K562 (cell line): Measurements from ENCODE around the gene RNF26. TPM values are rescaled to one million over a fixed set of nuclear protein-coding genes. Genes with fewer than 3 reads are reported as not detected.

Source experiments
- ATAC-seq: fragments of 200-7000 bp; cut with Tn5 transposase; 3 replicates; pipeline ENCODE4 v1.9.1; 2020; ENCODE audit warnings: moderate library complexity
- BruUV-seq: library from RNA; stranded (reverse); fragments of 400-500 nt; replicated peaks from 2 replicates; lab custom pipeline; 2021; lab: Mats Ljungman, UMichigan
- CTCF ChIA-PET: fragments of 300-600 bp; formaldehyde crosslinking; extraction: SDS; loops from one replicate; lab custom pipeline; 2021; ENCODE audit warnings: low intra/inter-chr PET ratio; lab: Yijun Ruan, JAX
- POLR2A ChIA-PET: fragments of 300-600, 350-650 bp; sonication (Branson Sonifier 250); formaldehyde crosslinking; extraction: SDS; loops from one replicate; lab custom pipeline; 2021; ENCODE audit warnings: antibody characterized with exemption, inconsistent platforms; lab: Yijun Ruan, JAX
- DNase-seq, 4 experiments: peaks; one replicate each; pipeline versions ENCODE4 v3.0.0 to v3.0.0-alpha.2; 2011 to 2018; ENCODE audit warnings: low spot score in 3 of 4, mixed read lengths in 3 of 4; ENCODE audit errors: extremely low read depth in 1 of 4
- FAIRE-seq: peaks from 2 replicates; lab custom pipeline; 2011; peaks lifted over from hg19 to GRCh38; lab: Jason Lieb, UNC
- H2AFZ ChIP-seq: 2 replicates; pipeline ENCODE4 v1.6.0; 2011; ENCODE audit warnings: low read depth, low read length, control low read depth, inconsistent platforms
- H3K27ac ChIP-seq: fragments of 200-600 bp; 3 replicates; pipeline ENCODE4 v1.8.0; 2011; ENCODE audit warnings: low read depth, mild to moderate bottlenecking, control low read depth, inconsistent platforms, low read length, moderate library complexity, mixed read lengths; ENCODE audit errors: extremely low read depth
- H3K27me3 ChIP-seq, 2 experiments: fragments of 300-600 bp in 1 of 2; 2 replicates in 1 of 2; 3 replicates in 1 of 2; pipeline versions ENCODE4 v1.6.0 to v1.8.0; 2011; ENCODE audit warnings: inconsistent platforms in 2 of 2, low read length in 2 of 2, mild to moderate bottlenecking in 1 of 2, mixed read lengths in 1 of 2, moderate library complexity in 1 of 2; ENCODE audit not compliant: control insufficient read depth in 2 of 2, insufficient read depth in 2 of 2
- H3K36me3 ChIP-seq: fragments of 300-600 bp; 3 replicates; pipeline ENCODE4 v1.8.0; 2011; ENCODE audit warnings: mild to moderate bottlenecking, low read length, inconsistent platforms; ENCODE audit not compliant: control insufficient read depth, insufficient read depth
- H3K4me1 ChIP-seq, 2 experiments: fragments of 200-600 bp in 1 of 2; replicated peaks in 1 of 2; 2 replicates in 1 of 2; 3 replicates in 1 of 2; pipeline versions ENCODE4 v1.5.1 to v1.8.0; 2011; ENCODE audit warnings: inconsistent platforms in 2 of 2, low read length in 2 of 2, mild to moderate bottlenecking in 1 of 2, mixed read lengths in 1 of 2, moderate library complexity in 1 of 2; ENCODE audit not compliant: control insufficient read depth in 2 of 2, insufficient read depth in 2 of 2
- H3K4me2 ChIP-seq: 2 replicates; pipeline ENCODE4 v1.6.1; 2011; ENCODE audit warnings: low read length, control low read depth, inconsistent platforms, mixed read lengths; ENCODE audit not compliant: insufficient read depth
- H3K4me3 ChIP-seq: fragments of 200-600 bp; sonication (generic), shearing (Covaris generic); 2 replicates; pipeline ENCODE4 v1.5.1; 2016; ENCODE audit warnings: control low read depth, inconsistent platforms
- H3K79me2 ChIP-seq: fragments of 200-600 bp; 3 replicates; pipeline ENCODE4 v1.8.0; 2011; ENCODE audit warnings: low read length, inconsistent platforms; ENCODE audit not compliant: control insufficient read depth, insufficient read depth
- H3K9ac ChIP-seq, 2 experiments: 2 replicates each; pipeline versions ENCODE4 v1.6.0 to v1.6.1; 2011; ENCODE audit warnings: low read depth in 2 of 2, low read length in 2 of 2, control low read depth in 1 of 2, inconsistent platforms in 1 of 2, mild to moderate bottlenecking in 1 of 2, mixed read lengths in 1 of 2; ENCODE audit not compliant: insufficient read depth in 1 of 2
- H3K9me1 ChIP-seq: one replicate; pipeline ENCODE4 v1.6.0; 2011; ENCODE audit warnings: inconsistent platforms, mild to moderate bottlenecking, low read length, moderate library complexity; ENCODE audit not compliant: control insufficient read depth, insufficient read depth
- H3K9me3 ChIP-seq: replicated peaks from 2 replicates; pipeline ENCODE4 v1.5.1; 2011; ENCODE audit warnings: low read depth, low read length, inconsistent platforms; ENCODE audit not compliant: control insufficient read depth, insufficient read depth
- H4K20me1 ChIP-seq: replicated peaks from 2 replicates; pipeline ENCODE4 v1.6.1; 2011; ENCODE audit warnings: low read length, inconsistent platforms, mixed read lengths; ENCODE audit not compliant: control insufficient read depth, insufficient read depth
- ARID1B ChIP-seq: fragments of 450-650 bp; IDR thresholded peaks from 2 replicates; pipeline ENCODE4 v1.6.1; 2016; ENCODE audit warnings: antibody characterized with exemption, mild to moderate bottlenecking, inconsistent platforms
- HEY1 ChIP-seq: fragments of 250-450 bp; sonication (Bioruptor Pico); IDR thresholded peaks from 2 replicates; pipeline ENCODE4 v1.5.0; 2020; ENCODE audit warnings: mild to moderate bottlenecking, moderate library complexity, borderline replicate concordance
- MCM5 ChIP-seq: fragments of 450-650 bp; IDR thresholded peaks from 2 replicates; pipeline ENCODE4 v1.6.1; 2016; ENCODE audit warnings: low read depth
- PRMT5 ChIP-seq: sonication (generic); formaldehyde crosslinking; IDR thresholded peaks from 2 replicates; pipeline ENCODE4 v1.5.0; 2020; ENCODE audit warnings: missing genetic modification reagents
- STAT5B ChIP-seq: fragments of 250-450 bp; sonication (Bioruptor Pico); IDR thresholded peaks from 2 replicates; pipeline ENCODE4 v1.8.0; 2021; ENCODE audit warnings: mild to moderate bottlenecking, inconsistent platforms
- TBP ChIP-seq: optimal IDR thresholded peaks from 2 replicates; pipeline ENCODE3; 2011; ENCODE audit warnings: low read depth, low read length, improper control_type of control experiment
- ZKSCAN3 ChIP-seq: fragments of 250-450 bp; sonication (Bioruptor Pico); IDR thresholded peaks from 2 replicates; pipeline ENCODE4 v1.4.0; 2020
- WGBS: fragments of 100-300 bp; shearing (Covaris generic); methylation state at CpG from one replicate; pipeline ENCODE4 v1.1.6; 2016; ENCODE audit warnings: low coverage, mixed read lengths; ENCODE audit not compliant: insufficient coverage; ENCODE audit errors: missing lambda C conversion rate; 5-methylcytosine and 5-hydroxymethylcytosine counted together
- in situ Hi-C: fragments of 300-500 bp; cut with MboI; formaldehyde crosslinking; loops from 4 replicates; pipeline ENCODE4 v1.15.0; 2018; ENCODE audit warnings: inconsistent platforms, mixed read lengths
- intact Hi-C: fragments of 100-400 bp; cut with micrococcal nuclease; formaldehyde crosslinking; loops from 2 replicates; pipeline ENCODE4 v1.14.2; 2022
- polyA plus RNA-seq, 8 experiments: library from polyadenylated mRNA; depleted of rRNA in 4 of 8; stranded (reverse) in 5 of 8; unstranded in 3 of 8; fragments of >200 nt; fragmentation: Nextera tagmentation in 2 of 8; fragmentation: Illumina TruSeq in 1 of 8; extraction: Ambion mirVana in 2 of 8; extraction: Trizol in 1 of 8; gene quantifications; 2 replicates each; pipeline versions ENCODE4 v1.2.1 to v1.2.3, GENCODE V29; 2011 to 2014; ENCODE audit warnings: inconsistent platforms in 1 of 8, missing spikeins in 1 of 8
- total RNA-seq, 7 experiments: library from RNA; depleted of rRNA in 6 of 7; stranded (reverse); fragments of >200 nt in 6 of 7; fragmentation: Illumina TruSeq in 2 of 7; extraction: Trizol in 2 of 7; gene quantifications; 2 replicates each; pipeline versions ENCODE4 v1.2.1 to v1.2.3, GENCODE V29; 2011 to 2021; ENCODE audit warnings: low replicate concordance in 1 of 7

Gene RNF26
- total and polyA plus RNA-seq, 9 of the 15 experiments (the other 6 are each of a cell fraction or from before 2014, with no cell fraction given): 5.3 to 53.6 (median 12.7) TPM

DNA sequence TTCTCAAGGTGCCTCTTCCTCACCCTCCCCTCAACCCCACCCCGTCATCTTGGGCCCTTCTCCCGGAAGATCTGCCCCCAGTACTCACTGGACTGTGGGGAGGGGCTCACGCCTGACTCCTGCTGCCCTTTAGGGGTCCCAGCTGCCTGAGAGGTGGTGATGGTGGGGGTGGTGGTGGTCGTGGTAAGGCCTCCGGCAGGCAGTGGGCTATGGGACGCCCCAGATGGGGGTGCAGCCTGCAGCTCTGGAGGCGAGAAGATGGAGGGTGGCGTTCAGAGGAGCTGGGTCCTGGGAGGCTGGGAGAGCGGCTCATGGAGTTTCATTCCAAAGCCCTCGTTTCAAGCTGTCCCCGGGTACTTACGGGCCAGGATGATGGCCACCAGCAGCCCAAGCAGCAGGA is 11.4 kb downstream of the RNF26 start:
- in situ Hi-C loops: no loop called here
- no peak overlapping the region for H3K4me2 ChIP-seq
- DNase-seq (no peak), FAIRE-seq (no peak), ATAC-seq (no peak)
- H3K4me1 ChIP-seq: peaks cover 0 to 20% of the 10 kb centered on the region in 2 experiments; a peak in 3 of 5 replicates
- ChIA-PET POLR2A (interaction anchor here (0.6 to 1.0 kb wide), 3 partner anchors 19 to 519 kb away, joined by 3 to 5 read pairs (median 5); no protein-coding TSS in a partner anchor), CTCF (no interaction called here)
- H2AFZ ChIP-seq: no peak overlapping the region
- WGBS: 15% methylated on average over 9 of the region's 12 CpGs
- H3K27ac ChIP-seq: no peak overlapping the region
- no peaks in the 10 kb centered on the region; the same call in 1 of the 2 replicates for H4K20me1 ChIP-seq
- TF ChIP-seq MCM5 (no peak), HEY1 (CRISPR knock-in tag) (no peak), PRMT5 (CRISPR knock-in tag) (no peak), STAT5B (CRISPR knock-in tag) (no peak), TBP (no peak), ZKSCAN3 (no peak), ARID1B (no peak)
- H3K36me3 ChIP-seq: no peaks in the 10 kb centered on the region
- H3K79me2 ChIP-seq: no peaks in the 10 kb centered on the region
- H3K9me1 ChIP-seq: no peaks in the 10 kb centered on the region
- BruUV-seq: no TSS peak
- H3K27me3 ChIP-seq: peaks cover 0 to 24% of the 10 kb centered on the region in 2 experiments; a peak in 3 of 5 replicates
- H3K9ac ChIP-seq: peak overlapping the region in 1 of 2 experiments; percentile 6; a peak in 1 of 4 replicates
- no peak overlapping the region for H3K4me3 ChIP-seq
- no peaks in the 10 kb centered on the region for H3K9me3 ChIP-seq
- intact Hi-C loops: no loop called here
